Activated T-helper 17 cell treated with anti-CD3 and anti-CD28 coated beads, Interleukin-2, amount 50 U/mL, for 72 hours (primary cell): ENCODE data around the gene SMARCA4. TPM values are rescaled to one million over a fixed set of nuclear protein-coding genes. Genes with fewer than 3 reads are reported as not detected.

ENCODE experiments used
- ATAC-seq: fragments of 150-1000 bp; cut with Tn5 transposase; replicated peaks from 2 replicates; pipeline ENCODE4 v1.10.0; 2021; ENCODE audit warnings: mild to moderate bottlenecking, moderate library complexity
- H3K27ac Mint-ChIP-seq: one replicate; pipeline ENCODE4 v1.8.0; 2022; ENCODE audit warnings: mixed read lengths
- H3K27me3 Mint-ChIP-seq: one replicate; pipeline ENCODE4 v1.8.0; 2022; ENCODE audit warnings: mixed read lengths
- H3K36me3 Mint-ChIP-seq: one replicate; pipeline ENCODE4 v1.8.0; 2022; ENCODE audit warnings: low read depth, mild to moderate bottlenecking, mixed read lengths
- H3K4me1 Mint-ChIP-seq: one replicate; pipeline ENCODE4 v1.8.0; 2022; ENCODE audit warnings: mixed read lengths
- H3K4me3 Mint-ChIP-seq: one replicate; pipeline ENCODE4 v1.8.0; 2022; ENCODE audit warnings: mild to moderate bottlenecking, mixed read lengths
- H3K9me3 Mint-ChIP-seq: one replicate; pipeline ENCODE4 v1.8.0; 2022; ENCODE audit warnings: mixed read lengths
- total RNA-seq, 2 donors: library from RNA; stranded (reverse); gene quantifications; one replicate each; pipeline ENCODE4 v1.2.3, GENCODE V29; 2022

The SMARCA4 gene
- total RNA-seq, 2 donors from 2014 or later = 71.5 to 119 TPM

GRCh38 chr19:11035441-11036377, 74.9 kb downstream of the SMARCA4 start:
- Mint-ChIP-seq H3K27ac (peak overlapping the region; percentile 23), H3K9me3 (no peaks in the 10 kb centered on the region), H3K4me3 (no peak overlapping the region), H3K27me3 (no peaks in the 10 kb centered on the region), H3K36me3 (peaks cover 90% of the 10 kb centered on the region), H3K4me1 (no peaks in the 10 kb centered on the region)
- peak; percentile 98 for ATAC-seq

GRCh38 chr19:11038511-11038910, 77.7 kb downstream of the SMARCA4 start:
- peaks cover 90% of the 10 kb centered on the region for H3K36me3 Mint-ChIP-seq
- no peak for ATAC-seq
- H3K9me3 Mint-ChIP-seq = no peaks in the 10 kb centered on the region
- no peak overlapping the region for H3K27ac Mint-ChIP-seq
- no peaks in the 10 kb centered on the region for H3K4me1 Mint-ChIP-seq
- H3K27me3 Mint-ChIP-seq = no peaks in the 10 kb centered on the region
- H3K4me3 Mint-ChIP-seq = no peak overlapping the region

- ATAC-seq = no peak
- H3K4me3 Mint-ChIP-seq = no peak overlapping the region
- no peaks in the 10 kb centered on the region for H3K4me1 Mint-ChIP-seq
- no peaks in the 10 kb centered on the region for H3K27me3 Mint-ChIP-seq
- peak overlapping the region; percentile 25 for H3K27ac Mint-ChIP-seq
- no peaks in the 10 kb centered on the region for H3K9me3 Mint-ChIP-seq
- peaks cover 78% of the 10 kb centered on the region for H3K36me3 Mint-ChIP-seq
Measured at GRCh38 chr19:11041194-11041593, 80.4 kb downstream of the SMARCA4 start.

- no peaks in the 10 kb centered on the region for H3K9me3 Mint-ChIP-seq
- peaks cover 78% of the 10 kb centered on the region for H3K36me3 Mint-ChIP-seq
- no peaks in the 10 kb centered on the region for H3K27me3 Mint-ChIP-seq
- H3K27ac Mint-ChIP-seq = peak overlapping the region; percentile 20
- H3K4me3 Mint-ChIP-seq = no peak overlapping the region
- no peaks in the 10 kb centered on the region for H3K4me1 Mint-ChIP-seq
- no peak for ATAC-seq
Measured at GRCh38 chr19:11041966-11042627, 81.3 kb downstream of the SMARCA4 start.

- Mint-ChIP-seq H3K27ac (no peak overlapping the region), H3K36me3 (peaks cover 60% of the 10 kb centered on the region), H3K4me3 (no peak overlapping the region), H3K27me3 (no peaks in the 10 kb centered on the region), H3K9me3 (no peaks in the 10 kb centered on the region), H3K4me1 (peaks cover 8% of the 10 kb centered on the region)
- no peak for ATAC-seq
Measured at GRCh38 chr19:11044431-11044830, 83.6 kb downstream of the SMARCA4 start.

- H3K27me3 Mint-ChIP-seq = no peaks in the 10 kb centered on the region
- H3K4me1 Mint-ChIP-seq = peaks cover 8% of the 10 kb centered on the region
- H3K4me3 Mint-ChIP-seq = no peak overlapping the region
- no peak for ATAC-seq
- no peak overlapping the region for H3K27ac Mint-ChIP-seq
- H3K9me3 Mint-ChIP-seq = no peaks in the 10 kb centered on the region
- H3K36me3 Mint-ChIP-seq = peaks cover 57% of the 10 kb centered on the region
Measured at GRCh38 chr19:11045536-11045935, 84.7 kb downstream of the SMARCA4 start.

- Mint-ChIP-seq H3K27me3 (no peaks in the 10 kb centered on the region), H3K36me3 (peaks cover 46% of the 10 kb centered on the region), H3K4me3 (no peak overlapping the region), H3K27ac (no peak overlapping the region), H3K4me1 (peaks cover 8% of the 10 kb centered on the region), H3K9me3 (no peaks in the 10 kb centered on the region)
- no peak for ATAC-seq
Measured at GRCh38 chr19:11046605-11047354, 86.0 kb downstream of the SMARCA4 start.

- Mint-ChIP-seq H3K36me3 (peaks cover 42% of the 10 kb centered on the region), H3K4me3 (no peak overlapping the region), H3K4me1 (peaks cover 8% of the 10 kb centered on the region), H3K27me3 (no peaks in the 10 kb centered on the region), H3K9me3 (no peaks in the 10 kb centered on the region), H3K27ac (no peak overlapping the region)
- ATAC-seq = no peak
Measured at GRCh38 chr19:11047866-11048265, 87.0 kb downstream of the SMARCA4 start.

- ATAC-seq = no peak
- Mint-ChIP-seq H3K9me3 (no peaks in the 10 kb centered on the region), H3K4me1 (peaks cover 8% of the 10 kb centered on the region), H3K36me3 (peaks cover 22% of the 10 kb centered on the region), H3K4me3 (no peak overlapping the region), H3K27ac (peak overlapping the region; percentile 92), H3K27me3 (no peaks in the 10 kb centered on the region)
Measured at GRCh38 chr19:11050323-11051114, 89.7 kb downstream of the SMARCA4 start.

- H3K27me3 Mint-ChIP-seq = no peaks in the 10 kb centered on the region
- peaks cover 13% of the 10 kb centered on the region for H3K36me3 Mint-ChIP-seq
- H3K4me1 Mint-ChIP-seq = peaks cover 3% of the 10 kb centered on the region
- no peak for ATAC-seq
- H3K9me3 Mint-ChIP-seq = no peaks in the 10 kb centered on the region
- no peak overlapping the region for H3K4me3 Mint-ChIP-seq
- no peak overlapping the region for H3K27ac Mint-ChIP-seq
Measured at GRCh38 chr19:11053817-11054195, 93.0 kb downstream of the SMARCA4 start.

- Mint-ChIP-seq H3K27me3 (no peaks in the 10 kb centered on the region), H3K9me3 (no peaks in the 10 kb centered on the region), H3K27ac (no peak overlapping the region), H3K4me3 (no peak overlapping the region), H3K36me3 (peaks cover 14% of the 10 kb centered on the region), H3K4me1 (no peaks in the 10 kb centered on the region)
- ATAC-seq = no peak
Measured at GRCh38 chr19:11054200-11054599, 93.4 kb downstream of the SMARCA4 start.

- no peak for ATAC-seq
- peaks cover 18% of the 10 kb centered on the region for H3K36me3 Mint-ChIP-seq
- no peaks in the 10 kb centered on the region for H3K27me3 Mint-ChIP-seq
- no peak overlapping the region for H3K4me3 Mint-ChIP-seq
- no peaks in the 10 kb centered on the region for H3K4me1 Mint-ChIP-seq
- H3K27ac Mint-ChIP-seq = no peak overlapping the region
- H3K9me3 Mint-ChIP-seq = no peaks in the 10 kb centered on the region
Measured at GRCh38 chr19:11054628-11055027, 93.8 kb downstream of the SMARCA4 start.

- no peak overlapping the region for H3K4me3 Mint-ChIP-seq
- H3K4me1 Mint-ChIP-seq = no peaks in the 10 kb centered on the region
- H3K9me3 Mint-ChIP-seq = no peaks in the 10 kb centered on the region
- H3K36me3 Mint-ChIP-seq = peaks cover 33% of the 10 kb centered on the region
- H3K27me3 Mint-ChIP-seq = no peaks in the 10 kb centered on the region
- no peak for ATAC-seq
- H3K27ac Mint-ChIP-seq = no peak overlapping the region
Measured at GRCh38 chr19:11058246-11059030, 97.6 kb downstream of the SMARCA4 start.
